Erythroblast (primary cell): Measurements from ENCODE around the gene COX5B.

Source experiments
- GATA1 ChIP-seq: IDR thresholded peaks from 2 replicates; pipeline ENCODE4 v1.6.1; 2011; ENCODE audit warnings: low read depth, mild to moderate bottlenecking, control low read depth, low read length, moderate library complexity
- POLR2A ChIP-seq: IDR thresholded peaks from 2 replicates; pipeline ENCODE4 v1.6.1; 2011; ENCODE audit warnings: mild to moderate bottlenecking, low read length

GRCh38 chr2:97677480-97677879 is 31.6 kb downstream of the COX5B start:
- no peak for TF ChIP-seq POLR2A
- TF ChIP-seq GATA1, result no peak
